GM12874 (cell line): ENCODE results near the gene ART5.

Experiments used
- TF ChIP-seq, protein P1 (sequence below): IDR thresholded peaks from 2 replicates; pipeline ENCODE4 v1.5.1; 2011; ENCODE audit warnings: low read depth, mild to moderate bottlenecking, control low read depth, low read length, moderate library complexity; ENCODE audit not compliant: insufficient read depth

The ART5 gene

DNA sequence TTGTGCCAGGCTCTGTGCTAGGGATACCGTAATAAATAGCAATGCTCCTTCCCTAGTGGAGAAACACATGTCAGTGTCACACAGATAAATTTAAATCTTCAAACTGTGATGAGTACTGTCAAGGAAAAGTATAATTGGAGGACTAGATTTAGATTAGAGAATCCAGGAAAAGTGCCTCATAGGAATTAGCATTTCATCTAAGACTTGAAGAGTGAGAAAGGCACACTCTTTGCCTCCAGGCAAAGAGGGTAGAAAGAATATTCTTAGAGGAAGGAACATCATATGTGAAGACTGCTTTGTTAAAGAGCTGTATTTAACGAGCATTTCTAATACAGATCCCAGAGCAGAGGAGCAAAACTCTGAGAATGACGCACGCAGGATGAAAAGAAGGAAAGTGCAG, 30.9 kb downstream of the ART5 start:
- TF ChIP-seq, protein P1, sequence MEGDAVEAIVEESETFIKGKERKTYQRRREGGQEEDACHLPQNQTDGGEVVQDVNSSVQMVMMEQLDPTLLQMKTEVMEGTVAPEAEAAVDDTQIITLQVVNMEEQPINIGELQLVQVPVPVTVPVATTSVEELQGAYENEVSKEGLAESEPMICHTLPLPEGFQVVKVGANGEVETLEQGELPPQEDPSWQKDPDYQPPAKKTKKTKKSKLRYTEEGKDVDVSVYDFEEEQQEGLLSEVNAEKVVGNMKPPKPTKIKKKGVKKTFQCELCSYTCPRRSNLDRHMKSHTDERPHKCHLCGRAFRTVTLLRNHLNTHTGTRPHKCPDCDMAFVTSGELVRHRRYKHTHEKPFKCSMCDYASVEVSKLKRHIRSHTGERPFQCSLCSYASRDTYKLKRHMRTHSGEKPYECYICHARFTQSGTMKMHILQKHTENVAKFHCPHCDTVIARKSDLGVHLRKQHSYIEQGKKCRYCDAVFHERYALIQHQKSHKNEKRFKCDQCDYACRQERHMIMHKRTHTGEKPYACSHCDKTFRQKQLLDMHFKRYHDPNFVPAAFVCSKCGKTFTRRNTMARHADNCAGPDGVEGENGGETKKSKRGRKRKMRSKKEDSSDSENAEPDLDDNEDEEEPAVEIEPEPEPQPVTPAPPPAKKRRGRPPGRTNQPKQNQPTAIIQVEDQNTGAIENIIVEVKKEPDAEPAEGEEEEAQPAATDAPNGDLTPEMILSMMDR = no peak

DNA sequence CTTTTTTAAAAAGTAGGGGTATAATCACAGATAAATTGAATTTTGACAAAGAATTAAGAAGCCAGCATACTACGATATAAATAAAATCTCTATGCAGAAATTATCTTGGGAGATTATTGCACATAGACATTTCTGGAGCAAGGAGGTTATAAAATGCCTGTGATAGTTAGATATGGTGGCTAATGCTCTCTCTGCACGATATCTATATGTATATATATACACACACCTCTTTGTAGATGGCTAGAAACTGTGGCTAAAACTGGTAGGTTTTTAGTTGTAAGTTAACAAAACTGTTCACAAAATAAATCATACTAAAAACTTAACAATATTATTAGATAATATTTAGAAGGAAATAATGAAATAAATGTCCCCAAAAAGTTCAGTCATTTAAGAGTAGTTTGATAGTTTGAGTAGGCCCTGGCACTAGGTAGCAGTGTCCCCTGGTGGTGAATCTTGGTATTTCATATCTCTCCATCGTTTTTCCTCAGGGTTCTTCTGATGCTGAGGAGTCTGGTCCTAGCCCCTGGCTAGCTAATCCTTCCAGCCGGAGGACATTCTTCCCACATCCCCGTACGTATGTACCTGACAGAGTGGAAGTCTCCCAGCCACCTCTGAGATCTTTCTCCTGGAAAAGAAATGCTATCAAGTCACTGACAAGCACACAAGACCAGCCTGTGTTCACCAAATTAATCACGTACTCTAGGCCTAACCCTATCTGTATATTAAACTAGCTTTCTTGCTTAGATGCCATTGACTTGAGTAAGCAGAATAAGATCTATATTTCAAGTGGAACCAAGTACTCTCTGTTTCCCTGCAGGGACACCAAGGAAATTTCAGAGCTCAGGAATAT, 32.2 kb downstream of the ART5 start:
- TF ChIP-seq, protein P1 = peak; percentile 85

DNA sequence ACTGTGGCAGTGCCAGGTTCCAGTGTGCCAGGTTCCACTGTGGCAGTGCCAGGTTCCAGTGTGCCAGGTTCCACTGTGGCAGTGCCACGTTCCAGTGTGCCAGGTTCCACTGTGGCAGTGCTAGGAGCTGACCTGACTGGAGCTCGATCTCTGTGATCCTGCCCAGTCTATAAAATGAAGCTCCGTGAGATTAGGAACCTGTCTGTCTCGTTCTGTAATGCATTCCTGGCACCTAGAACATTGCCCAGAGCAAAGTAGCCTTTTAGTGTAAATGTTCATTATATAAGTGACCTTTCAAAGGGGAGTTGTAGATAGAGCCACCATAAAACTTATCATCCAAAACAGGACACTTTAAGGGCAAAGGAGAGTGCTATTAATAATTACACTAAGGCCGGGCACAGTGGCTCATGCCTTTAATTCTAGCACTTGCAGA, 36.0 kb downstream of the ART5 start:
- TF ChIP-seq, protein P1 = no peak

DNA sequence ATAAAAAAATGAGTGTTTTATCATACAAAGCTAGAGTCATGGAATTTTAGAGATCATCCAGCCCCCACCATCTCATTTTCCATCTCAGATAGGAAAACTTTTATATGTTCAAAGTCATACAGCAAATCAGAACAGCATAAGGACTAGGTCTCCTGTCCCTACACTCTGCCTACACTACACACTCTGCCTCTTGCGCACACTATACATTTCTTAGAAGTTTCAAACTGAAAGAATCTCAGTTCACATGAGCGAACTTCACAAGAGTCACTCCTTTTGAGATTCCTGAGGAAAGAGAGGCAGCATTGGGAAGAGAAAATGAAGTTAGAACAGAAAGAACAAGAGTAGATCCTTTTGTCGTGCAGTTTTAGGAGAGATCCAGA, 36.5 kb downstream of the ART5 start:
- TF ChIP-seq, protein P1 = no peak

DNA sequence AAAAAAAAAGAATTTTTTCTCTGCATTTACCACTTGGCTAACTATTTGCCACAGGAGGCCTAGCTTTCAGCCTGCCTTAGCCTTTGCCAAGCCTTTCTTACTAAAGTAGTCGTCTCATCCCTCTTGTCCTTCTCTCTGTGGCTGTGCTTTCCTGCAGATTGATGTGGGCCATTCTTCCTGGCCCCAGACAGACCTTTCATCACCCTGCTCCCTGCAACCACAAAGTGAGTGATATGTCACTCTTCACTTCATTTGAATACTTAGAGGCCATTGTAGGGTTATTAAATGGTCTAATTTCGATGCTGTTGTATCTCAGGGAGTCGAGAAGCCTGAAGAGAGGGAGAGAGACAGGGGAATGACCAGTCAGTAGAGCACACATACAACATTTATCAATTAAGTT, 37.6 kb downstream of the ART5 start:
- TF ChIP-seq, protein P1 = no peak
